Mucosa of gallbladder (tissue), 1 donor: ENCODE results near the gene GLB1L2. TPM values are rescaled to one million over a fixed set of nuclear protein-coding genes. Genes with fewer than 3 reads are reported as not detected.
"Not testable (repeated sequence)": the region's sequence is repeated elsewhere in the genome, so short reads cannot be mapped to it uniquely, and the experiment has no call there.

ENCODE experiments used
- DNase-seq: peaks from one replicate; pipeline ENCODE4 v3.0.0-alpha.2; 2020; ENCODE audit warnings: low spot score
- total RNA-seq: library from RNA; stranded (reverse); gene quantifications from one replicate; pipeline ENCODE4 v1.2.1, GENCODE V29; 2021
- donor health status: DM: no; HTN: no; CAD: no.

Gene GLB1L2
- total RNA-seq, 1 donor from 2014 or later = 8.8 TPM

DNA sequence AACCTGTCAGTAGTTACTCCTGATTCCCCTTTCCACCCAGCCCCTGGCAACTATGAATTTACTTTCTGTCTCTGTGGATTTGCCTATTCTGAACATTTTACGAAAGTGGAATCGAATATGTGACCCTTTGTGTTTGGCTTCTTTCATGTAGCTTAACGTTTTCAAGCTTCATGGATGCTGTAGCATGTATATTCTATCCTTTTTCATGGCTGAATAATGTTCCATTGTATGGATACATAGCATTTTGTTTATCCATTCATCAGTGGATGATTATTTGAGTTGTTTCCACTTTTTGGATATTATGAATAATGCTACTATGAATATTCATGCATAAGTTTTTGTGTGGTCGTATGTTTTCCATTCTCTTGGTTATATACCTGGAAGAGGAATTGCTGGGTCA, 9.2 kb upstream of the GLB1L2 start:
- no peak for DNase-seq

DNA sequence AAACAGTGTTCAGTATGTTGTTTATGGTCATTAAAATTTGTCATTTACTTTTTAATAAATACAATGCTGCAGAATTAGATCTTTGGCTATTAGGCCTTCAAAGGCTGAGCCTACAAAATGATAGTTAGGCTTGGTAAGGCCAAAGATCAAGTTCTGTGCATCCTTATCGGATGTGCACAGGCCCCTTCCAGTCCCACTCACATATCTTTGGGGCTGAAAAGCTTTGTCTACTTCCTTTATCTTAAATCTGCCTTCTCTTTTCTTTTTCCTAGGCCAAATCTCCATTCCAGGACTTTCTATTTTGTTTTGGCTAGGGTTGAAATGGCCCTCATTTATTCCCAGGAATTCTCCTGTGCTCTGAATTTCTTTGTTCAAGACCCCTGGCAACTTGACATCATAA, 3.4 kb upstream of the GLB1L2 start:
- DNase-seq = no peak

- DNase-seq = peak; percentile 9
Measured at GRCh38 chr11:134330611-134331353, 1.0 kb upstream of the GLB1L2 start.

- no peak for DNase-seq
Measured at GRCh38 chr11:134332189-134332631, 422 bp downstream of the GLB1L2 start.

- no peak for DNase-seq
Measured at GRCh38 chr11:134332782-134333181, 994 bp downstream of the GLB1L2 start.

GRCh38 chr11:134333312-134333711, 1.5 kb downstream of the GLB1L2 start:
- no peak for DNase-seq

- no peak for DNase-seq
Measured at GRCh38 chr11:134333946-134334345, 2.2 kb downstream of the GLB1L2 start.

GRCh38 chr11:134334796-134335571, 3.2 kb downstream of the GLB1L2 start:
- DNase-seq = peak; percentile 5

GRCh38 chr11:134337051-134337450, 5.3 kb downstream of the GLB1L2 start:
- peak; percentile 6 for DNase-seq

DNA sequence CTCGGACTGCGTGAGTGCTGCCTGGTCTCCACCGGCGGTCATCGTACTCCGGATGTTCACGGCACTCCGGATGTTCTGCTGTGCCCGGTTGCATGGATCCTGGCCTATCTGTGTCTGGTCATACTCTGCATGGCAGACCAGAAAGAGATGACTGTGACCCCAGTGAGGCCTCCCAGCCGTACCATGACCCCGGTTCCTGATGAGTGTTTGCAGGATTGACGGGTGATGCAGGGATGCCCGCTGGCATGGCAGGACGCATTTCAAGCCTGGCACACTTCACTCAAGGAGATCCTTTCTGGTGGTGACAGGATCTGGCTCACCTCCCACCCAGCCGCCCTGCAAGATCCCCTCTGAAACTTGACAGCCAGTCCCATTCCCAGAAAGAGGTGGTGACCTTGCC, 6.3 kb downstream of the GLB1L2 start:
- no peak for DNase-seq

DNA sequence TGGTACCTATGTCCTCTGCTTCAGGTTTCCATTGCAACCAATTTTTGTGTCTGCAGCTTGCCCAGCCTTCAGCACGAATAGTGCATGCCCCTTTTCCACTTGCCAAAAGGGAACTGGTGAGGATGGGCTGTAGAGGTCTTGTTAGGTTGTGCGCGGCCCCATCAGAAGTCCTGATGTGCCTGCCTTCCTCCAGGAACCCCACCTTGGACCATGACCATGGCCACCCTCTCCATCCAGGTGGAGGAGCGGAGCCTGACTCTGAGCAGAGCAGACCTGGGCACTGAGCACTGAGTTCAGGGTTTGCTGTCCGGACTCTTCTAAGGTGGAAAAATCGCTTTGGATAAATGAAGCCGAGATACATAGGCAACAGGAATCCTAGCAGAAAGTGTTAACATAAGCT, 6.9 kb downstream of the GLB1L2 start:
- no peak for DNase-seq

DNA sequence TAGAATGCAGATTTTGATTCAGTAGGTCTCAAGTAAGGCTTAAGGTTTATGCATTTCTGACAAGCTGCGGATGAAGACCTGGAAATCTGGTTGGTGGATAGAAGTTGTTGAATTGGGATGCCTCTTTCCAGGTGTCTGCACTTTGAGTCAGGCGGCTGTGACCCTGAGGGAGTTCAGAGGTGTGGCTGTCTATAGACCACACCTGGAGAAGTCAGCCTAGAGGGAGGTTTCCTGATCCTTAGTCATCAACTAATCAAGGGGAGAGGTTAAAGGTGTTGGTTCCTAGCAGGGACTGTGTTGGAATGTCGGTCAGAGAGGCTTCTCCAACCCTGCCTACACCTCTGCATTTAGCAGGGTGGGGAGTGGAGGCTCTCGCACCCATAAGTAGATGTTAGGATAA, 8.0 kb downstream of the GLB1L2 start:
- no peak for DNase-seq

DNA sequence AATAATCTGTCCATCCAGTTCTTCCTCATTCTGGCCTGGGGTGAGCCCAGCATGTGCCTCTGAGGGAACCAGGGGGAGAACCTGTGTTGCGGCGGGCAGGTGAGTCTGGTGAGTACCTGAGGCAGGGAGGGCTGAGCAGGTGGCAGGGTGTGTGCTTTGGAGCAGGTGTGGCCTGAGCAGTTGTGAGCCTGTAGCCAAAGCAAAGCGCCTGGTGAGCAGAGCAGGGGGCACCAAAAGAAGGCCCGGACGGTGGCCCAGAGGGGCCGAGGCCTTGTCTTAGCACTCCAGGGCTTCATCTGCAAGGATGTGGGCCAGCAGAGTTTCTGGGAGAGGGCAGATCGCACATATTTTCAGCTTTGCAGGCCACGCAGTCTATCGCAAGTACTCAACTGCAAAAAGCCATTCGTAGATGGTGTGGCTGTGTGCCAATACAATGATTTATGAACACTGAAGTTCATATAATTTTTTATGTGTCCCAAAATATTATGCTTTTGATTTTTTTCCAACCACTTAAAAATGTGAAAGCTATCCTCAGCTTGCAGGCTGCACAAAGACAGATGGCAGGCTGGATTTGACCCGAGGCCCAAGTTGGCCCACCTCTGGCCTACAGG, 8.7 kb downstream of the GLB1L2 start:
- peak; percentile 5 for DNase-seq

GRCh38 chr11:134341805-134342571, 10.2 kb downstream of the GLB1L2 start:
- peak; percentile 9 for DNase-seq

DNA sequence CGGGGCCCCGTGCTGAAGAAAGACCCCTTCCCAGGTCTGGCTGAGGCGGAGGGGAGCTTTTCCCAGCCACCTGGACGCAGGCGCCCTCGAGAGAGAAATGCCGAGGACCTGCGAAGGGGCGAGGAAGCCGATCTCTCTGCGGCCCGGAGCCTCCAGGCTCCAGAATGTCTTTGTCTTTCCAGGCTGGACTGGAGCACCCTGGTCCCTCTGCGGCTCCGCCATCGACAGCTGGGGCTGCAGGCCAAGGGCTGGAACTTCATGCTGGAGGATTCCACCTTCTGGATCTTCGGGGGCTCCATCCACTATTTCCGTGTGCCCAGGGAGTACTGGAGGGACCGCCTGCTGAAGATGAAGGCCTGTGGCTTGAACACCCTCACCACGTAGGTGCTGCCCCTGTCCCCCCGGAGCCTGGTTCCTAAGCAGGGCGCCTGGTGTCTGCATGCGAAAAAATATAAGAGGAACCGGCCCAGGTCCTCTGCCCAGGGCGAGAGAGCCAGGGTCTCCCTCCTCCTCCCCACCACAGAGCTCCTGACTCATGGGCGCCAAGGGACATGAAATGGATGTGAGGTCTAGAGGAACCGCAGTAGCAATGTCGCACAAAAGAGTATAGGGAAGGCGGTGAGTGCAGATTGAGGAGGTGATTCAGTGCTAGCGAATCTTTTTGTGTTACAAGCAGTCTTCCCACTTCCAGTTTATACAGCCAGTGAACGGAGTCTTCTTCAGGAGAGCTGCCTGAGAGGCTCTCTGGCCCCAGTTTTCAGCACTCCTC, 11.0 kb downstream of the GLB1L2 start:
- peak; percentile 8 for DNase-seq

GRCh38 chr11:134343646-134344045, 11.9 kb downstream of the GLB1L2 start:
- no peak for DNase-seq

DNA sequence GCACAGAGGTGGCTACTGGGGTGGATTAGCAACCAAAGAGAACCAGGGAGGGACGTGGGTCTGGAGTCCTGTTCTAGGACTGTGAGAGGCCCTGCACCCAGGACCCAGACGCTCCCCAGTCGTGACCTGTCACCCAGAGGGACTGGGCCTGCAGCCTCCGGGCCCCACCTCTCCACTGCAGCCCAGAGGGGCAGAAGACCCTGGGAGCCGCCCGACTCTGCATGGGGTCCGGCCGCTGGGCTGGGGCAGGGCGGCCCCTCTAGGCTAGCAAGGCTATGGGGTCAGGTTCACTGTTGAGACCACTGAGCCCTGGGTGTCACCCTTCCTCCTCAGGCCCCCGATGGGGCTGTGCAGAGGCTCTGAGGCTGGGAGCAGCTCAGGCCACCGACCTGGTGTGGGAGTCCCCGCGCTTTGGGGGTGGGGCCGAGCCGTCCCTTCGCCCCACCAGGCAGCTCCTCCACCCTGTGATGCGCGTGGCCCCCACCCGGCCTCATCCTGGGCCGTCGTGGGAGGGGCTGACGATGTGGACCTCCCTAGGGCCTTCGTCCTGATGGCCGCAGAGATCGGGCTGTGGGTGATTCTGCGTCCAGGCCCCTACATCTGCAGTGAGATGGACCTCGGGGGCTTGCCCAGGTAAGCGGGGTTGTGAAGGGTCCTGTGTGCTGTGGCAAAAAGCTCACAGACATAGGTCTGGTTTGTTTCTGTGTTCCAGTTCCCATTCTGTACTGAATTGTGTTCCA, 12.9 kb downstream of the GLB1L2 start:
- DNase-seq = not testable (repeated sequence)

- no peak for DNase-seq
Measured at GRCh38 chr11:134345237-134345550, 13.4 kb downstream of the GLB1L2 start.

DNA sequence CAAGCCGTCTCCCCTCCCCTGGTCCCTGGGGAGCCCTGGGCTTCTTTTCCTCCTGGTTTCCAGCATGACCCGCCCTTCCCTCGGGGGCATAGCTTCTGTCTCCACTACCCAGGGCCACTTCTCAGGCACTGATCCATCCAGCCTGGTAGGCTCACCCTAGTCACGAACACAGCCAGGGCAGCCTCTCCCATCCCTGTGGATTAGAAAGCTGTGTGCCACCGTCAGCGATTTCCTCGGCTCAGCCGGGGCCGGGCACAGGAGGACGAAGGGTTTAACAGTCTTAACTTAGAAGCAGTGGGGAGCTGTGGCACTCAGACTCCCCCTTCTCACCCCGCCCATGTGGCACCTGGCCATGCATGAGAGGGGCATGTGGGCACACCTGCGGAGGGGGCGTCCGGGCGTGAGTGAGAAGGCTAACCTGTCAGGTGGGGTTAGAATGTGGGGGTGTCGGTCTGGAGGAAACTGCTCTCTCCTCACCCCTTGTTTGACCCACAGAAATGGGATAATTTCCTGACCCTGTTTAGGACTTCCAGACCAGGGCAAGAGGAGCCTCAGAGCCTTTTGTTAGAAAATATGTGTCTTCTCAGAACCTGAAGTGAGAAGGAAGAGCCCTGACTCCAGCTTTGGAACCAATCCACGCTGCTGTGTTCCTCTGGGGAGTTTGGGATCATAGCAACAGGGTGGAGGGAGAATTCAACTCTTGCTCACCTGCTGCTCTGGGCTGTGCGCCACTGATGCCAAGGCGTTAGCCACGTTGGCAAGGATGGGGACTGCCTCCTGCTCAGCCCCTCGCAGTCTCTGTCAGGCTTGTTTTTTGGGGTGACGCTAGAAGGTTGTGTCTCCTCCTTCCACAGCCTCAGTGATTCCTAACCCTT, 14.6 kb downstream of the GLB1L2 start:
- no peak for DNase-seq

GRCh38 chr11:134346976-134347350, 15.2 kb downstream of the GLB1L2 start:
- DNase-seq = no peak
